ENCODE measurements around the gene SULT1C2.

Gene SULT1C2

DNA sequence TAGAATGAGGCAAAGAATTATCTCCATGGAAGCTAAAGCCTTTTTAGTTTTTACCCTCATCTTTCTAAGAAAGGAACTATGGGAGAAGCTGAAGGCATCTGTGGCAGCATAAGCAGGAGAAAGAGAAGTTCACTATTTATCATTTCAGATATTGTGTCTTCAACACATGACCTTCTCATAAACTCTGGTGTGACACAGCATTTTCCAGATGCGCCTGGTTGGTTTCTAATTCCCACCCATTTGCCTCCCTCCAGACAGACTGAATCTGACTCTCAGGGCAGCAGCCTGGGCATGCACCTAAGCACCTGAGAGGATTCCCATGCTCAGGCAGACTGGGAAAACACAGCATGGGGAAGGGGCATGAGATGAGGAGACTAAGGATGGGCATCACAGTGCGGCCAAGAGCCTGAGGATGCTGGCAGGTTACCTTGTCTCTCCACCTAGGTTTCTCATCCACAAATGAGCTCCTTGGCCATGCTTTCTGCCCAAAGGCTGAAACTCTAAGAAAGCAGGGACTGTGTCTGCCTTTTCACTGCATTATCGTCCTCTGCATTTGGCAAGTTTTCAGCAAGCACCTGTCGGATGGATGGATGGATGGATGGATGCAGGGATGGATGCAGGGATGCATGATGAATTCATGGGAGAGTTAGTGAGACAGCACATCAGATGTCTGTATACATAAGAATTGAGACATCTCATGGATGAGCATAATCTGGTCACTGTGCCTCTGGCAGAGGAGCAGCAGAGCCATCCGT is 60.3 kb downstream of the SULT1C2 start:
- no peak for TF ChIP-seq EZH2phosphoT487 (IDR thresholded peaks at IDR 0.05; ENCODE audit: borderline replicate concordance, low read length)
- TF ChIP-seq, protein P1, sequence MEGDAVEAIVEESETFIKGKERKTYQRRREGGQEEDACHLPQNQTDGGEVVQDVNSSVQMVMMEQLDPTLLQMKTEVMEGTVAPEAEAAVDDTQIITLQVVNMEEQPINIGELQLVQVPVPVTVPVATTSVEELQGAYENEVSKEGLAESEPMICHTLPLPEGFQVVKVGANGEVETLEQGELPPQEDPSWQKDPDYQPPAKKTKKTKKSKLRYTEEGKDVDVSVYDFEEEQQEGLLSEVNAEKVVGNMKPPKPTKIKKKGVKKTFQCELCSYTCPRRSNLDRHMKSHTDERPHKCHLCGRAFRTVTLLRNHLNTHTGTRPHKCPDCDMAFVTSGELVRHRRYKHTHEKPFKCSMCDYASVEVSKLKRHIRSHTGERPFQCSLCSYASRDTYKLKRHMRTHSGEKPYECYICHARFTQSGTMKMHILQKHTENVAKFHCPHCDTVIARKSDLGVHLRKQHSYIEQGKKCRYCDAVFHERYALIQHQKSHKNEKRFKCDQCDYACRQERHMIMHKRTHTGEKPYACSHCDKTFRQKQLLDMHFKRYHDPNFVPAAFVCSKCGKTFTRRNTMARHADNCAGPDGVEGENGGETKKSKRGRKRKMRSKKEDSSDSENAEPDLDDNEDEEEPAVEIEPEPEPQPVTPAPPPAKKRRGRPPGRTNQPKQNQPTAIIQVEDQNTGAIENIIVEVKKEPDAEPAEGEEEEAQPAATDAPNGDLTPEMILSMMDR (IDR thresholded peaks at IDR 0.05; ENCODE audit: low read depth, low read length, poor library complexity, severe bottlenecking) = no peak
- H3K27ac ChIP-seq (ENCODE audit: low read depth, low read length) = no peak overlapping the region
- no peaks in the 10 kb centered on the region for H3K4me1 ChIP-seq (ENCODE audit: control insufficient read depth, low read length)
- no peaks in the 10 kb centered on the region for H4K20me1 ChIP-seq (ENCODE audit: control insufficient read depth, insufficient read depth, low read depth, low read length)
- H3K36me3 ChIP-seq (ENCODE audit: control insufficient read depth, low read length) = no peaks in the 10 kb centered on the region
- no peak overlapping the region for H3K4me2 ChIP-seq (ENCODE audit: low read length)
- H3K4me3 ChIP-seq (ENCODE audit: low read length) = no peak overlapping the region
- H3F3A ChIP-seq (ENCODE audit: control insufficient read depth, insufficient read depth) = no peaks in the 10 kb centered on the region
- no peaks in the 10 kb centered on the region for H3K9me3 ChIP-seq (ENCODE audit: control insufficient read depth, insufficient read depth, low read length)
- no peaks in the 10 kb centered on the region for H3K79me2 ChIP-seq (ENCODE audit: control insufficient read depth, low read length)
- no peaks in the 10 kb centered on the region for H3K9me2 ChIP-seq (replicated peaks; ENCODE audit: control insufficient read depth, low read length)
- peaks cover 15% of the 10 kb centered on the region for H3K27me3 ChIP-seq (ENCODE audit: control insufficient read depth, low read length)

DNA sequence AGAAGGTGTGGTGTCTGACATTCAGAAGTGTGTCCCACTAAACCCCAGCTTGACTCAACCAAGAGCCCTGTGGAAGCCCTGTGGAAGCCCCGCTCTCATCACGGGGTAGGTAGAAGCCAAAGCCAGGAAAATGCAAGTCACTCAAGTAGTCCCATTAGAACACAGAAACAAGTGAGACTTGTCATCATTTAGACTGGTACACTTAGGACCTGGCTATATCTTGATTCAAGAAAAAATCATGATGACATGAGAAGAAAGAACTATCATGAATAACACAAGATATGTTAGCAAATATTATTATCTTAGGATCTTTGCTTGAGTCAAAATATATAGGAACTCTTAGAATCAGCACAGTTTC is 60.9 kb downstream of the SULT1C2 start:
- Histone ChIP-seq H3K4me2 (ENCODE audit: low read length) (no peak overlapping the region), H3K9me3 (ENCODE audit: control insufficient read depth, insufficient read depth, low read length) (no peaks in the 10 kb centered on the region), H3K36me3 (ENCODE audit: control insufficient read depth, low read length) (no peaks in the 10 kb centered on the region), H3F3A (ENCODE audit: control insufficient read depth, insufficient read depth) (no peaks in the 10 kb centered on the region), H4K20me1 (ENCODE audit: control insufficient read depth, insufficient read depth, low read depth, low read length) (no peaks in the 10 kb centered on the region), H3K4me1 (ENCODE audit: control insufficient read depth, low read length) (no peaks in the 10 kb centered on the region), H3K27ac (ENCODE audit: low read depth, low read length) (no peak overlapping the region), H3K27me3 (ENCODE audit: control insufficient read depth, low read length) (peaks cover 18% of the 10 kb centered on the region), H3K9me2 (replicated peaks; ENCODE audit: control insufficient read depth, low read length) (no peaks in the 10 kb centered on the region), H3K79me2 (ENCODE audit: control insufficient read depth, low read length) (no peaks in the 10 kb centered on the region), H3K4me3 (ENCODE audit: low read length) (no peak overlapping the region)
- TF ChIP-seq EZH2phosphoT487 (IDR thresholded peaks at IDR 0.05; ENCODE audit: borderline replicate concordance, low read length) = no peak
- TF ChIP-seq, protein P1 (IDR thresholded peaks at IDR 0.05; ENCODE audit: low read depth, low read length, poor library complexity, severe bottlenecking) = no peak

DNA sequence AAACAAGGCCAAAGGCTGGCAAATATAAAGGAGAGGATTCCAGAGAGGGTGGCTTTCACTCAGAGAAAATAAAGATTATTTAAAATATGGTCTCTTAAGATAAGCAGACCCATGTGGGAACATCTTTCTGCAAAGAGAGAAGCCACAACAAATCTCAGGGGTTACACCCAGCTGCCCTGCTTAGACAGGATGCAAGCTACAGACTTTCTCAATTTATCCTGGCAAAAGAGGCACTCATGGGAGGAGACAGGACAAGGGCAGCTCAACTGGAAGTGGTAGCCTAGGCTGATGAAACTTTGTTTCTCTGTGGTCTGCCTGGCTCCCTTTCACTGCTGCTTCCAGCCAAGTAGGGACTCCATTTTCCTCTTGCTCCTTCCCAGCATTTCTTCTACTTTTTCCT is 63.2 kb downstream of the SULT1C2 start:
- H3K27ac ChIP-seq (ENCODE audit: low read depth, low read length) = no peak overlapping the region
- no peak overlapping the region for H3K4me3 ChIP-seq (ENCODE audit: low read length)
- no peaks in the 10 kb centered on the region for H3K79me2 ChIP-seq (ENCODE audit: control insufficient read depth, low read length)
- no peaks in the 10 kb centered on the region for H4K20me1 ChIP-seq (ENCODE audit: control insufficient read depth, insufficient read depth, low read depth, low read length)
- H3K4me2 ChIP-seq (ENCODE audit: low read length) = no peak overlapping the region
- peaks cover 14% of the 10 kb centered on the region for H3K27me3 ChIP-seq (ENCODE audit: control insufficient read depth, low read length)
- no peak for TF ChIP-seq EZH2phosphoT487 (IDR thresholded peaks at IDR 0.05; ENCODE audit: borderline replicate concordance, low read length)
- TF ChIP-seq, protein P1 (IDR thresholded peaks at IDR 0.05; ENCODE audit: low read depth, low read length, poor library complexity, severe bottlenecking) = no peak
- no peaks in the 10 kb centered on the region for H3K9me3 ChIP-seq (ENCODE audit: control insufficient read depth, insufficient read depth, low read length)
- H3K36me3 ChIP-seq (ENCODE audit: control insufficient read depth, low read length) = no peaks in the 10 kb centered on the region
- no peaks in the 10 kb centered on the region for H3K4me1 ChIP-seq (ENCODE audit: control insufficient read depth, low read length)
- no peaks in the 10 kb centered on the region for H3K9me2 ChIP-seq (replicated peaks; ENCODE audit: control insufficient read depth, low read length)
- H3F3A ChIP-seq (ENCODE audit: control insufficient read depth, insufficient read depth) = no peaks in the 10 kb centered on the region
